Measurements from ENCODE around the gene VPS9D1. TPM values are rescaled to one million over a fixed set of nuclear protein-coding genes. Genes with fewer than 3 reads are reported as not detected.
"Not testable (repeated sequence)": the region's sequence is repeated elsewhere in the genome, so short reads cannot be mapped to it uniquely, and the experiment has no call there.

The VPS9D1 gene
- total and polyA plus RNA-seq, 11 donors, result 7.3 to 20.2 (median 11.0) TPM

DNA sequence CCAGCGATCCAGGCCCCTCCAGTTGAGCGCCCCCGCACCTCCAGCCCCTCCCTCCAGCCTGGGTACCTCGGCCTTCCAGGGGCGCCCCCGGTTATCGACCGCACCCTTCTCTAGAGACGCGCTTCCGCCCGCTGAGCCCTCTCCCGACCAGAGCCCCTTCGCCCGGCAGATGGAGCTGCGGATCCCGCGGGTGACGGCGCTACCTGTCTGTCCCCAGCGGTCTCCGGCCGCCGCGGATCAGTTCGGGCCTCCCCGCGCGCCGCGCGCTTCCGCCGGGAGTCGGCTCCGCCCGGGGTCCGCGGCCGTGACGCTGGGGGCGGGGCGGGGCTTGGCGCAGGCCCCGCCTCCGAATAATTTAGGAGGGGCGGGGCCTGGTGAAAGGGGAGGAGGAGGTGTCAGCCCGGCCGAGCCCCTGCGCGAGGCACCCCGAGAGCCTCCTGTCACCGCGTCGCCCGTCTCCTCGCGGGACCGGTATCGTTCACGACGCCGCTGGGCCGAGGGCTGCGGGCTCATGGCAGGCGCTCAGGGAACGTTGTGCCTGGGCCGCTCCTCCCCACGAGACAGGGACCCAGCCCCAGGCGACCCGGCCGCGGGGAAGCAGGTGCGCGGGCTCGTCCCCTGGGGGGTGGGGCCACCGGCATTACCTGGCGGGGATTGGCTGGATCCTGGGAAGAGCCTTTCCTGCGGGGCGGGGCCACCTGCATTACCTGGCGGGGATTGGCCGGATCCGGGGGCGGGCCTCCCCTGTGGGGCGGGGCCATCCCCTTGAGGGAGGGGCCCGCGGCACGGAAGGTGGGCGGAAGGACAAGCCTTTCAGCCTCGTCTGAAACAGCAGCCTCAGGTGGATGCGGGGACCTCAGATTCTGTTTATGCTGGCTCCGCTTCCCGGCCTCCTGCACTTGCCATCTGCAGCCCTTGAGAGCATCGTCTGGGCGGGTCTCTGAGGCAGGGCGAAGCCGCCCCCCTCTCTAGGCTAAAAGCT, 19.0 kb downstream of the VPS9D1 start, which contains the start of gene SPATA2L:
SPATA2L (minus strand) TSS at position 281 of the 982 bp plus-strand sequence. CDS start 473 bp downstream, outside the sequence.
- peak; percentile 52 to 83 for TF ChIP-seq POLR2A (IDR thresholded peaks at IDR 0.05)
- TF ChIP-seq, protein P1, sequence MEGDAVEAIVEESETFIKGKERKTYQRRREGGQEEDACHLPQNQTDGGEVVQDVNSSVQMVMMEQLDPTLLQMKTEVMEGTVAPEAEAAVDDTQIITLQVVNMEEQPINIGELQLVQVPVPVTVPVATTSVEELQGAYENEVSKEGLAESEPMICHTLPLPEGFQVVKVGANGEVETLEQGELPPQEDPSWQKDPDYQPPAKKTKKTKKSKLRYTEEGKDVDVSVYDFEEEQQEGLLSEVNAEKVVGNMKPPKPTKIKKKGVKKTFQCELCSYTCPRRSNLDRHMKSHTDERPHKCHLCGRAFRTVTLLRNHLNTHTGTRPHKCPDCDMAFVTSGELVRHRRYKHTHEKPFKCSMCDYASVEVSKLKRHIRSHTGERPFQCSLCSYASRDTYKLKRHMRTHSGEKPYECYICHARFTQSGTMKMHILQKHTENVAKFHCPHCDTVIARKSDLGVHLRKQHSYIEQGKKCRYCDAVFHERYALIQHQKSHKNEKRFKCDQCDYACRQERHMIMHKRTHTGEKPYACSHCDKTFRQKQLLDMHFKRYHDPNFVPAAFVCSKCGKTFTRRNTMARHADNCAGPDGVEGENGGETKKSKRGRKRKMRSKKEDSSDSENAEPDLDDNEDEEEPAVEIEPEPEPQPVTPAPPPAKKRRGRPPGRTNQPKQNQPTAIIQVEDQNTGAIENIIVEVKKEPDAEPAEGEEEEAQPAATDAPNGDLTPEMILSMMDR (IDR thresholded peaks at IDR 0.05), result peak in 6 of 12 donors; percentile 13 to 43 (median 26)
- Histone ChIP-seq H3K36me3 (peaks cover 0 to 10% (median 0%) of the 10 kb centered on the region in 9 donors), H3K4me3 (peak within 1 kb of the TSS; percentile 52 to 89 (median 70)), H3K9me3 (no peaks in the 10 kb centered on the region), H3K4me1 (peaks cover 6 to 33% (median 23%) of the 10 kb centered on the region in 12 donors), H3K27ac (peak within 1 kb of the TSS in 11 of 12 donors; percentile 26 to 89 (median 74)), H3K27me3 (no peaks in the 10 kb centered on the region)
- intact Hi-C loops (cut with DNase I), result loop anchor here in 7 of 10 donors (2.0 to 10.0 kb wide), 9 partner anchors 19 to 171 kb away; partner anchors contain the start of genes VPS9D1 (in 2 of the 7), ZNF276 (in 2 of the 7), CHMP1A (in 1 of the 7) and SPATA33 (in 1 of the 7)
- 1 to 5% (median 3%) methylated on average over 41 to 97 of the region's 97 CpGs for WGBS, 4 donors
- ATAC-seq (peak; percentile 60 to 78 (median 69)), DNase-seq (peak; percentile 82 to 95 (median 90))

DNA sequence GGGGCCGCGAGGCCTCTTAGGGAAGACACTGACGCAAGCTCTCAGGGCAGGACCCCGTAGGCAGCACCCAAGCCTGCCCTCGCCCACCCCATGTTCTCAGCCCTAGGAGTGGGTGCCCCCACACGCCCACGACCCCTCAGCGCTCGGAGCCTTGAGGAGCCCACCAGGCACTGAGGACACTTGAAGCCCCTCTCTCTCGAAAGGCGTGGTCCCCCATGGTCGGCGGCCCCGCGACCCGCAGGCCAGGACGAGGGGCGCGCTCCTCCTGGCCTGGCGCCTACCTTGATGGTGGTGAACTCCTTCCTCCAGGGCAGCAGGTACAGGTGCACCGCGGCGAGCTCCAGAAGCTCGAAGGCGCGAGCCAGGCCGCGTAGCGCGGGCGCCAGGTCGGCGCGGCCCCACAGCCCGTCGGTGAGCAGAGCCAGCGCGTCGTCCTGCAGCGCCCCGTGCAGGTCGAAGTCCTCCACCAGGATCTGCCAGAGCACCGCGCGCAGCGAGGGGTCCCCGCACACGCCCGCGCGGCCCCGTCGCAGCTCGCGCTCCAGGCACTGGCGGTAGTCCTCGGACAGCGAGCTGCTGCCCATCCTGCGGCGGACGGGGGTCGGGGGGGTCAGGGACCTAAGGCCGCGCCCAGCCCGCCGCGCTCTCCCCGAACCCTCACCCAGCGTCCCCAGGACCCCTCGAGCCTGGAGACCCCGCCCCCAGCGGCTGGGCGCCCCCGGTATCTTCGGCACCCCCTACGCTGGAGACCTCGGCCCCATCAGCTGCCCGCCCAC, 19.9 kb downstream of the VPS9D1 start:
- TF ChIP-seq POLR2A (IDR thresholded peaks at IDR 0.05), result no peak
- TF ChIP-seq, protein P1 (IDR thresholded peaks at IDR 0.05), result peak in 1 of 12 donors; percentile 16
- Histone ChIP-seq H3K4me1 (peaks cover 6 to 29% (median 21%) of the 10 kb centered on the region in 12 donors), H3K27ac (peak overlapping the region in 11 of 12 donors; percentile 26 to 89 (median 74)), H3K4me3 (peak overlapping the region; percentile 52 to 89 (median 70)), H3K36me3 (peaks cover 0 to 13% (median 0%) of the 10 kb centered on the region in 9 donors), H3K9me3 (no peaks in the 10 kb centered on the region), H3K27me3 (no peaks in the 10 kb centered on the region)
- ATAC-seq, result peak in 2 of 4 donors; percentile 1 to 21
- WGBS, 4 donors, result 2 to 4% (median 3%) methylated on average over 15 to 78 of the region's 78 CpGs
- peak in 3 of 5 donors; percentile 33 to 73 (median 52) for DNase-seq
- intact Hi-C loops (cut with DNase I), result loop anchor here in 7 of 10 donors (2.0 to 10.0 kb wide), 9 partner anchors 20 to 171 kb away; partner anchors contain the start of genes VPS9D1 (in 2 of the 7), ZNF276 (in 2 of the 7), CHMP1A (in 1 of the 7) and SPATA33 (in 1 of the 7)

DNA sequence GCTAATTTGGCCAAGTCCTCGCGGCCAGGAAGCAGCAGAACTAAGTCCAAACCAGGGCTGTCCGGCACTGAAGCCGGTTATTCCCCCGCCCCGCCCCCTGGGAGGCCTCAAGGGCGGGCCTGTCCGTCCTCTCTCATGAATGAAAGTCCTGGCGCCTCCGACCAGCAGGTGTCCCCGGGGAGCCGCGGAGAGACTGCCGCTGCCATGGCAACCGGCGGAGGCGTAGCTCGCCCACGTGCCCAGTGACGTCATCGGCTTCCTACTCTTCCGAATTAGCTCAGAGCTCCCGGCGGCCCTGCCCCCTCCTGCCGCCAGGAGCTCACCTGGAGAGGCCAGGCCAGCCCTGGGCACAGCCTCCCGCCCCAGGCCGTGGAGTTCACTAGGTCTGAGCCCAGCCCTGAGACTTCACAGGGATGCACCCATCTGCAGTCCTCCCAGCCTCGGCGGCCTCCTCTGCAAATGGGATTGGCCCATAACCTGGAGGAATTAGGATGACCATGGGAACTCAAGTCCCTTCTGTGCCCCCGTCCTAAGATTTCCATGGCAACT, 20.5 kb downstream of the VPS9D1 start:
- WGBS, 4 donors, result 0 to 2% (median 1%) methylated on average over 13 to 30 of the region's 30 CpGs

DNA sequence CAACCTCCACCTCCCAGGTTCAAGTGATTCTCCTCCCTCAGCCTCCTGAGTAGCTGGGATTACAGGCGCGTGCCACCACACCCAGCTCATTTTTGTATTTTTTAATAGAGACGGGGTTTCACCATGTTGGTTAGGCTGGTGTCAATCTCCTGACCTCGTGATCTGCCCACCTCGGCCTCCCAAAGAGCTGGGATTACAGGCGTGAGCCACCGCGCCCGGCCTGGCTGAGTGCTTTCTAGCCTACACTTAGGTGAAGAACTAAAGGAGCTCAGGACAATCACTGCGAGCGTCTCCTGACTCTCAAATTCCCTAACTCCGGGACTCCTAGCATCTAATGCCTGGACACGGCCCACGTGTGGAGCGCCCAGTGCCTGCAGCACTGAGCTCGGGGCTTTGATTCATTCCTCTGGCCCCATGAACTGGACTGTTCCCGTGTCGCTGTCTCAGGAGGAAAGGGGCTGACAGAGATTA, 21.0 kb downstream of the VPS9D1 start:
- Histone ChIP-seq H3K4me1 (peaks cover 6 to 27% (median 21%) of the 10 kb centered on the region in 12 donors), H3K36me3 (peaks cover 0 to 24% (median 4%) of the 10 kb centered on the region in 9 donors), H3K4me3 (peak overlapping the region in 9 of 12 donors; percentile 63 to 89 (median 73)), H3K27ac (peak overlapping the region in 9 of 12 donors; percentile 31 to 89 (median 74))
- 54 to 67% (median 59%) methylated on average over 15 to 18 of the region's 18 CpGs for WGBS, 4 donors
- not testable (repeated sequence) for ATAC-seq, H3K9me3 ChIP-seq, H3K27me3 ChIP-seq, DNase-seq
- intact Hi-C loops (cut with DNase I), result loop anchor here in 7 of 10 donors (2.0 to 10.0 kb wide), 9 partner anchors 21 to 173 kb away; partner anchors contain the start of genes VPS9D1 (in 2 of the 7), ZNF276 (in 2 of the 7), CHMP1A (in 1 of the 7) and SPATA33 (in 1 of the 7)

More for the DNA sequence above, 20.5 kb downstream of the VPS9D1 start:
- Histone ChIP-seq H3K27ac (peak overlapping the region in 11 of 12 donors; percentile 26 to 89 (median 74)), H3K36me3 (peaks cover 0 to 19% (median 1%) of the 10 kb centered on the region in 9 donors), H3K9me3 (no peaks in the 10 kb centered on the region), H3K4me1 (peaks cover 6 to 27% (median 21%) of the 10 kb centered on the region in 12 donors), H3K4me3 (peak overlapping the region in 11 of 12 donors; percentile 52 to 89 (median 70)), H3K27me3 (no peaks in the 10 kb centered on the region)
- DNase-seq (peak; percentile 99), ATAC-seq (peak; percentile 76 to 93 (median 80))
- intact Hi-C loops (cut with DNase I), result loop anchor here in 7 of 10 donors (2.0 to 10.0 kb wide), 9 partner anchors 21 to 172 kb away; partner anchors contain the start of genes VPS9D1 (in 2 of the 7), ZNF276 (in 2 of the 7), CHMP1A (in 1 of the 7) and SPATA33 (in 1 of the 7)
- TF ChIP-seq POLR2A (IDR thresholded peaks at IDR 0.05), result peak in 1 of 2 donors; percentile 43
- TF ChIP-seq, protein P1 (IDR thresholded peaks at IDR 0.05), result peak; percentile 55 to 84 (median 64)

DNA sequence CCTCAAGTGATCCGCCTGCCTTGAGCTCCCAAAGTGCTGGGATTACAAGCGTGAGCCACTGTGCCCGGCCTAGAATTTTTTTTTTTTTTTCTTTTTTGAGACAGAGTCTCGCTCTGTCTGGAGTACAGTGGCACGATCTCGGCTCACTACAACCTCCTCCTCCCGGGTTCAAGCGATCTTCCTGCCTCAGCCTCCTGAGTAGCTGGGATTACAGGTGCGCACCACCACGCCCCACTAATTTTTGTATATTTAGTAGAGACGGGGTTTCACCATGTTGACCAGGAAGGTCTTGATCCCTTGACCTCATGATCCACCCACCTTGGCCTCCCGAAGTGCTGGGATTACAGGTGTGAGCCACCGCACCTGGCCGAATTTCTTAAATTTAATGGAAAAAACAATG, 22.0 kb downstream of the VPS9D1 start:
- WGBS, 4 donors, result 95 to 98% (median 96%) methylated on average over 14 of the region's 14 CpGs
- intact Hi-C loops (cut with DNase I); H3K27me3 ChIP-seq; H3K27ac ChIP-seq; H3K9me3 ChIP-seq; ATAC-seq; H3K4me3 ChIP-seq; DNase-seq: not testable (repeated sequence)
- Histone ChIP-seq H3K36me3 (peaks cover 0 to 34% (median 11%) of the 10 kb centered on the region in 9 donors), H3K4me1 (peaks cover 6 to 27% (median 21%) of the 10 kb centered on the region in 12 donors)
